ENCODE data around the gene GSK3B.

GSK3B gene

GRCh38 chr3:119981386-119981785 lies 112.9 kb downstream of the GSK3B start:
- Histone ChIP-seq H2AFZ (ENCODE audit: low read length) (no peak overlapping the region), H3K36me3 (replicated peaks; ENCODE audit: insufficient read depth, low read length) (no peaks in the 10 kb centered on the region), H3K4me3 (ENCODE audit: low read length) (no peak overlapping the region), H3K9me2 (replicated peaks; ENCODE audit: insufficient read depth, low read length) (no peaks in the 10 kb centered on the region), H3K9ac (ENCODE audit: low read length) (no peak overlapping the region), H4K20me1 (ENCODE audit: insufficient read depth, low read length) (no peaks in the 10 kb centered on the region; the same call in 1 of the 2 replicates), H3K4me2 (ENCODE audit: low read depth, low read length) (no peak overlapping the region), H3F3A (ENCODE audit: insufficient read depth, low read length) (no peaks in the 10 kb centered on the region), H3K27me3 (replicated peaks; ENCODE audit: insufficient read depth, low read length) (no peaks in the 10 kb centered on the region), H3K4me1 (ENCODE audit: low read length) (no peaks in the 10 kb centered on the region), H3K9me3 (replicated peaks; ENCODE audit: insufficient read depth, low read length) (no peaks in the 10 kb centered on the region), H3K79me2 (ENCODE audit: low read length) (peaks cover 76% of the 10 kb centered on the region), H3K27ac (ENCODE audit: low read length) (no peak overlapping the region)
- no peak for DNase-seq
- TF ChIP-seq CTCF (IDR thresholded peaks at IDR 0.05; ENCODE audit: low read length) = no peak
- TF ChIP-seq EZH2 (optimal IDR thresholded peaks at IDR 0.05; ENCODE audit: low read depth, low read length) = no peak
- TF ChIP-seq EZH2phosphoT487 (IDR thresholded peaks at IDR 0.05; ENCODE audit: low read length) = no peak

- Histone ChIP-seq H3K36me3 (replicated peaks; ENCODE audit: insufficient read depth, low read length) (no peaks in the 10 kb centered on the region), H4K20me1 (ENCODE audit: insufficient read depth, low read length) (peaks cover 4% of the 10 kb centered on the region), H3K79me2 (ENCODE audit: low read length) (peaks cover 88% of the 10 kb centered on the region), H3K27me3 (replicated peaks; ENCODE audit: insufficient read depth, low read length) (no peaks in the 10 kb centered on the region), H3F3A (ENCODE audit: insufficient read depth, low read length) (no peaks in the 10 kb centered on the region), H3K4me2 (ENCODE audit: low read depth, low read length) (no peak overlapping the region), H2AFZ (ENCODE audit: low read length) (no peak overlapping the region), H3K27ac (ENCODE audit: low read length) (no peak overlapping the region), H3K9ac (ENCODE audit: low read length) (no peak overlapping the region), H3K4me3 (ENCODE audit: low read length) (no peak overlapping the region), H3K9me2 (replicated peaks; ENCODE audit: insufficient read depth, low read length) (no peaks in the 10 kb centered on the region), H3K9me3 (replicated peaks; ENCODE audit: insufficient read depth, low read length) (no peaks in the 10 kb centered on the region), H3K4me1 (ENCODE audit: low read length) (no peaks in the 10 kb centered on the region)
- no peak for DNase-seq
- TF ChIP-seq EZH2phosphoT487 (IDR thresholded peaks at IDR 0.05; ENCODE audit: low read length) (no peak), CTCF (IDR thresholded peaks at IDR 0.05; ENCODE audit: low read length) (no peak), EZH2 (optimal IDR thresholded peaks at IDR 0.05; ENCODE audit: low read depth, low read length) (no peak)
Measured at GRCh38 chr3:119978554-119979208, 115.6 kb downstream of the GSK3B start.

- TF ChIP-seq EZH2 (optimal IDR thresholded peaks at IDR 0.05; ENCODE audit: low read depth, low read length) = no peak
- TF ChIP-seq EZH2phosphoT487 (IDR thresholded peaks at IDR 0.05; ENCODE audit: low read length) = no peak
- TF ChIP-seq CTCF (IDR thresholded peaks at IDR 0.05; ENCODE audit: low read length) = no peak
Measured at GRCh38 chr3:119977353-119977752, 116.9 kb downstream of the GSK3B start.

More at GRCh38 chr3:119977353-119977752, 116.9 kb downstream of the GSK3B start:
- Histone ChIP-seq H3K9ac (ENCODE audit: low read length) (no peak overlapping the region), H3K4me2 (ENCODE audit: low read depth, low read length) (no peak overlapping the region), H3K9me2 (replicated peaks; ENCODE audit: insufficient read depth, low read length) (no peaks in the 10 kb centered on the region), H3K4me3 (ENCODE audit: low read length) (no peak overlapping the region), H3F3A (ENCODE audit: insufficient read depth, low read length) (no peaks in the 10 kb centered on the region), H2AFZ (ENCODE audit: low read length) (no peak overlapping the region), H3K79me2 (ENCODE audit: low read length) (peaks cover 95% of the 10 kb centered on the region), H3K4me1 (ENCODE audit: low read length) (no peaks in the 10 kb centered on the region), H3K27me3 (replicated peaks; ENCODE audit: insufficient read depth, low read length) (no peaks in the 10 kb centered on the region), H4K20me1 (ENCODE audit: insufficient read depth, low read length) (peaks cover 11% of the 10 kb centered on the region), H3K27ac (ENCODE audit: low read length) (no peak overlapping the region), H3K36me3 (replicated peaks; ENCODE audit: insufficient read depth, low read length) (no peaks in the 10 kb centered on the region), H3K9me3 (replicated peaks; ENCODE audit: insufficient read depth, low read length) (no peaks in the 10 kb centered on the region)
- DNase-seq = no peak
